GM19468 (cell line): Measurements from ENCODE around the gene CAMK2B.
"Not testable (repeated sequence)": the region's sequence is repeated elsewhere in the genome, so short reads cannot be mapped to it uniquely, and the experiment has no call there.

Experiments used
- ATAC-seq: cut with Tn5 transposase; IDR thresholded peaks from one replicate; pipeline ENCODE4 v1.9.1; 2021; ENCODE audit warnings: mild to moderate bottlenecking, moderate library complexity, moderate number of reproducible peaks; ENCODE audit not compliant: unreplicated experiment; ENCODE audit errors: extremely low read depth

The CAMK2B gene

GRCh38 chr7:44200699-44201461 is 124.5 kb downstream of the CAMK2B start, which contains the start of gene YKT6:
Gene YKT6, plus strand, starts transcription at chr7:44200978. Its CDS starts 158 bp downstream, at chr7:44201136.
- peak; percentile 95 for ATAC-seq

GRCh38 chr7:44200163-44200562 is 125.2 kb downstream of the CAMK2B start:
- not testable (repeated sequence) for ATAC-seq

GRCh38 chr7:44197474-44197873 is 127.9 kb downstream of the CAMK2B start:
- ATAC-seq = no peak

GRCh38 chr7:44196450-44196872 is 128.9 kb downstream of the CAMK2B start:
- no peak for ATAC-seq

- ATAC-seq = no peak
Observed at GRCh38 chr7:44195889-44196288, 129.5 kb downstream of the CAMK2B start.

- ATAC-seq = no peak
Observed at GRCh38 chr7:44194562-44195145, 130.7 kb downstream of the CAMK2B start.

GRCh38 chr7:44194069-44194468 is 131.3 kb downstream of the CAMK2B start:
- ATAC-seq = no peak

GRCh38 chr7:44193011-44193802 is 132.2 kb downstream of the CAMK2B start:
- no peak for ATAC-seq

GRCh38 chr7:44191171-44191570 is 134.2 kb downstream of the CAMK2B start:
- ATAC-seq = no peak

GRCh38 chr7:44189993-44190872 is 135.2 kb downstream of the CAMK2B start:
- no peak for ATAC-seq

GRCh38 chr7:44189286-44189992 is 136.0 kb downstream of the CAMK2B start, which contains the start of gene GCK:
Gene GCK, minus strand, starts transcription at chr7:44189439. Its CDS starts 486 bp downstream, at chr7:44188953.
- ATAC-seq = no peak

- no peak for ATAC-seq
Observed at GRCh38 chr7:44188480-44189225, 136.7 kb downstream of the CAMK2B start.

GRCh38 chr7:44187636-44188416 is 137.6 kb downstream of the CAMK2B start:
- ATAC-seq = no peak

- ATAC-seq = no peak
Observed at GRCh38 chr7:44186736-44187135, 138.7 kb downstream of the CAMK2B start.

- ATAC-seq = no peak
Observed at GRCh38 chr7:44185729-44186128, 139.7 kb downstream of the CAMK2B start.

GRCh38 chr7:44184873-44185446 is 140.4 kb downstream of the CAMK2B start:
- ATAC-seq = no peak

GRCh38 chr7:44184206-44184872 is 141.1 kb downstream of the CAMK2B start:
- no peak for ATAC-seq
